K562 (cell line): ENCODE results near the gene ZFYVE16. TPM values are rescaled to one million over a fixed set of nuclear protein-coding genes. Genes with fewer than 3 reads are reported as not detected.

Source experiments
- ATAC-seq: fragments of 200-7000 bp; cut with Tn5 transposase; 3 replicates; pipeline ENCODE4 v1.9.1; 2020; ENCODE audit warnings: moderate library complexity
- BruUV-seq: library from RNA; stranded (reverse); fragments of 400-500 nt; replicated peaks from 2 replicates; lab custom pipeline; 2021; lab: Mats Ljungman, UMichigan
- CTCF ChIA-PET: fragments of 300-600 bp; formaldehyde crosslinking; extraction: SDS; loops from one replicate; lab custom pipeline; 2021; ENCODE audit warnings: low intra/inter-chr PET ratio; lab: Yijun Ruan, JAX
- POLR2A ChIA-PET: fragments of 300-600, 350-650 bp; sonication (Branson Sonifier 250); formaldehyde crosslinking; extraction: SDS; loops from one replicate; lab custom pipeline; 2021; ENCODE audit warnings: antibody characterized with exemption, inconsistent platforms; lab: Yijun Ruan, JAX
- DNase-seq, 4 experiments: peaks; one replicate each; pipeline versions ENCODE4 v3.0.0 to v3.0.0-alpha.2; 2011 to 2018; ENCODE audit warnings: low spot score in 3 of 4, mixed read lengths in 3 of 4; ENCODE audit errors: extremely low read depth in 1 of 4
- FAIRE-seq: peaks from 2 replicates; lab custom pipeline; 2011; peaks lifted over from hg19 to GRCh38; lab: Jason Lieb, UNC
- H2AFZ ChIP-seq: 2 replicates; pipeline ENCODE4 v1.6.0; 2011; ENCODE audit warnings: low read depth, low read length, control low read depth, inconsistent platforms
- H3K27ac ChIP-seq: fragments of 200-600 bp; 3 replicates; pipeline ENCODE4 v1.8.0; 2011; ENCODE audit warnings: low read depth, mild to moderate bottlenecking, control low read depth, inconsistent platforms, low read length, moderate library complexity, mixed read lengths; ENCODE audit errors: extremely low read depth
- H3K27me3 ChIP-seq, 2 experiments: fragments of 300-600 bp in 1 of 2; 2 replicates in 1 of 2; 3 replicates in 1 of 2; pipeline versions ENCODE4 v1.6.0 to v1.8.0; 2011; ENCODE audit warnings: inconsistent platforms in 2 of 2, low read length in 2 of 2, mild to moderate bottlenecking in 1 of 2, mixed read lengths in 1 of 2, moderate library complexity in 1 of 2; ENCODE audit not compliant: control insufficient read depth in 2 of 2, insufficient read depth in 2 of 2
- H3K36me3 ChIP-seq: fragments of 300-600 bp; 3 replicates; pipeline ENCODE4 v1.8.0; 2011; ENCODE audit warnings: mild to moderate bottlenecking, low read length, inconsistent platforms; ENCODE audit not compliant: control insufficient read depth, insufficient read depth
- H3K4me1 ChIP-seq, 2 experiments: fragments of 200-600 bp in 1 of 2; replicated peaks in 1 of 2; 2 replicates in 1 of 2; 3 replicates in 1 of 2; pipeline versions ENCODE4 v1.5.1 to v1.8.0; 2011; ENCODE audit warnings: inconsistent platforms in 2 of 2, low read length in 2 of 2, mild to moderate bottlenecking in 1 of 2, mixed read lengths in 1 of 2, moderate library complexity in 1 of 2; ENCODE audit not compliant: control insufficient read depth in 2 of 2, insufficient read depth in 2 of 2
- H3K4me2 ChIP-seq: 2 replicates; pipeline ENCODE4 v1.6.1; 2011; ENCODE audit warnings: low read length, control low read depth, inconsistent platforms, mixed read lengths; ENCODE audit not compliant: insufficient read depth
- H3K4me3 ChIP-seq: fragments of 200-600 bp; sonication (generic), shearing (Covaris generic); 2 replicates; pipeline ENCODE4 v1.5.1; 2016; ENCODE audit warnings: control low read depth, inconsistent platforms
- H3K79me2 ChIP-seq: fragments of 200-600 bp; 3 replicates; pipeline ENCODE4 v1.8.0; 2011; ENCODE audit warnings: low read length, inconsistent platforms; ENCODE audit not compliant: control insufficient read depth, insufficient read depth
- H3K9ac ChIP-seq, 2 experiments: 2 replicates each; pipeline versions ENCODE4 v1.6.0 to v1.6.1; 2011; ENCODE audit warnings: low read depth in 2 of 2, low read length in 2 of 2, control low read depth in 1 of 2, inconsistent platforms in 1 of 2, mild to moderate bottlenecking in 1 of 2, mixed read lengths in 1 of 2; ENCODE audit not compliant: insufficient read depth in 1 of 2
- H3K9me1 ChIP-seq: one replicate; pipeline ENCODE4 v1.6.0; 2011; ENCODE audit warnings: inconsistent platforms, mild to moderate bottlenecking, low read length, moderate library complexity; ENCODE audit not compliant: control insufficient read depth, insufficient read depth
- H3K9me3 ChIP-seq: replicated peaks from 2 replicates; pipeline ENCODE4 v1.5.1; 2011; ENCODE audit warnings: low read depth, low read length, inconsistent platforms; ENCODE audit not compliant: control insufficient read depth, insufficient read depth
- H4K20me1 ChIP-seq: replicated peaks from 2 replicates; pipeline ENCODE4 v1.6.1; 2011; ENCODE audit warnings: low read length, inconsistent platforms, mixed read lengths; ENCODE audit not compliant: control insufficient read depth, insufficient read depth
- CSDE1 ChIP-seq, 2 experiments: fragments of 450-650 bp; IDR thresholded peaks; 2 replicates each; pipeline ENCODE4 v1.6.1; 2016; ENCODE audit warnings: mild to moderate bottlenecking in 1 of 2
- GABPA ChIP-seq: fragments of 200-800 bp; sonication (Bioruptor generic); conservative IDR thresholded peaks from 2 replicates; pipeline ENCODE4 v1.6.1; 2016; ENCODE audit warnings: low read depth, missing genetic modification characterization, missing compliant biosample characterization
- GATAD2A ChIP-seq: fragments of 450-650 bp; IDR thresholded peaks from 2 replicates; pipeline ENCODE4 v1.6.1; 2017
- LEF1 ChIP-seq: fragments of 450-650 bp; IDR thresholded peaks from 2 replicates; pipeline ENCODE4 v1.6.1; 2016; ENCODE audit warnings: mild to moderate bottlenecking
- SMARCB1 ChIP-seq: IDR thresholded peaks from 2 replicates; pipeline ENCODE4 v1.6.1; 2011; ENCODE audit warnings: improper control_type of control experiment, low read depth; ENCODE audit not compliant: insufficient read length
- ZEB2 ChIP-seq: fragments of 450-650 bp; IDR thresholded peaks from 2 replicates; pipeline ENCODE4 v1.6.1; 2016
- ZNF780A ChIP-seq: fragments of 250-450 bp; sonication (Bioruptor Pico); IDR thresholded peaks from 2 replicates; pipeline ENCODE4 v1.5.0; 2021; ENCODE audit warnings: mild to moderate bottlenecking
- WGBS: fragments of 100-300 bp; shearing (Covaris generic); methylation state at CpG from one replicate; pipeline ENCODE4 v1.1.6; 2016; ENCODE audit warnings: low coverage, mixed read lengths; ENCODE audit not compliant: insufficient coverage; ENCODE audit errors: missing lambda C conversion rate; 5-methylcytosine and 5-hydroxymethylcytosine counted together
- in situ Hi-C: fragments of 300-500 bp; cut with MboI; formaldehyde crosslinking; loops from 4 replicates; pipeline ENCODE4 v1.15.0; 2018; ENCODE audit warnings: inconsistent platforms, mixed read lengths
- intact Hi-C: fragments of 100-400 bp; cut with micrococcal nuclease; formaldehyde crosslinking; loops from 2 replicates; pipeline ENCODE4 v1.14.2; 2022
- polyA plus RNA-seq, 8 experiments: library from polyadenylated mRNA; depleted of rRNA in 4 of 8; stranded (reverse) in 5 of 8; unstranded in 3 of 8; fragments of >200 nt; fragmentation: Nextera tagmentation in 2 of 8; fragmentation: Illumina TruSeq in 1 of 8; extraction: Ambion mirVana in 2 of 8; extraction: Trizol in 1 of 8; gene quantifications; 2 replicates each; pipeline versions ENCODE4 v1.2.1 to v1.2.3, GENCODE V29; 2011 to 2014; ENCODE audit warnings: inconsistent platforms in 1 of 8, missing spikeins in 1 of 8
- total RNA-seq, 7 experiments: library from RNA; depleted of rRNA in 6 of 7; stranded (reverse); fragments of >200 nt in 6 of 7; fragmentation: Illumina TruSeq in 2 of 7; extraction: Trizol in 2 of 7; gene quantifications; 2 replicates each; pipeline versions ENCODE4 v1.2.1 to v1.2.3, GENCODE V29; 2011 to 2021; ENCODE audit warnings: low replicate concordance in 1 of 7
- TF ChIP-seq, protein P1 (sequence below): sonication (generic); formaldehyde crosslinking; IDR thresholded peaks from 2 replicates; pipeline ENCODE4 v1.8.0; 2023; ENCODE audit warnings: missing genetic modification reagents, mild to moderate bottlenecking, borderline replicate concordance

Gene ZFYVE16
- total and polyA plus RNA-seq, 9 of the 15 experiments (the other 6 are each of a cell fraction or from before 2014, with no cell fraction given), result 6.0 to 18.9 (median 12.5) TPM

DNA sequence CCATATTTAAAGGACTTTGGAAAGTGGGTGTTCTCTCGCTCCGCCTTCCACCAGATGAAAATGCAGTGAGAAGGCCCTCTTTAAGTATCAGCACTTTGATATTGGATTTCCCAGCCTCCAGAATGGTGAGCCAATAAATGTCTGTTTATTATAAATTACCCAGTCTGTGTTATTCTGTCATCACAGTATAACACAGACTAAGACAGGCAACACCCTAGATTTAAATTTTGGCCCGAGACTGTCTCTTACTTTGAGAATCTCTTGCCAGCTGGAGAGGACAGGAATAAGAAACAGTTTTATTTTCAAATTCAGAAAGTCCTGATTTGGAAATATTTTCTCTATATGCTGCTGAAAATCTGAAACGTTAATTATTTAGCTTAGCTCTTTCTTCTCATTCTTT lies 101.5 kb downstream of the ZFYVE16 start:
- H3K79me2 ChIP-seq, result no peaks in the 10 kb centered on the region
- no peak for DNase-seq
- no peak overlapping the region for H3K4me3 ChIP-seq
- CTCF ChIA-PET, result no interaction called here
- H3K27ac ChIP-seq, result no peak overlapping the region
- FAIRE-seq, result no peak
- POLR2A ChIA-PET, result no interaction called here
- no peaks in the 10 kb centered on the region for H3K9me3 ChIP-seq
- BruUV-seq, result no TSS peak
- in situ Hi-C loops (no loop called here), intact Hi-C loops (no loop called here)
- H3K36me3 ChIP-seq, result no peaks in the 10 kb centered on the region
- no peak overlapping the region for H2AFZ ChIP-seq
- H3K9me1 ChIP-seq, result no peaks in the 10 kb centered on the region
- no peak overlapping the region for H3K9ac ChIP-seq
- H3K27me3 ChIP-seq, result peaks cover 7 to 8% of the 10 kb centered on the region in 2 experiments; a peak in 3 of 5 replicates
- H3K4me1 ChIP-seq, result no peaks in the 10 kb centered on the region
- no peaks in the 10 kb centered on the region for H4K20me1 ChIP-seq
- WGBS, result 3% methylated on average over 4 of the region's 4 CpGs
- no peak for TF ChIP-seq GABPA (tag)
- TF ChIP-seq, protein P1, sequence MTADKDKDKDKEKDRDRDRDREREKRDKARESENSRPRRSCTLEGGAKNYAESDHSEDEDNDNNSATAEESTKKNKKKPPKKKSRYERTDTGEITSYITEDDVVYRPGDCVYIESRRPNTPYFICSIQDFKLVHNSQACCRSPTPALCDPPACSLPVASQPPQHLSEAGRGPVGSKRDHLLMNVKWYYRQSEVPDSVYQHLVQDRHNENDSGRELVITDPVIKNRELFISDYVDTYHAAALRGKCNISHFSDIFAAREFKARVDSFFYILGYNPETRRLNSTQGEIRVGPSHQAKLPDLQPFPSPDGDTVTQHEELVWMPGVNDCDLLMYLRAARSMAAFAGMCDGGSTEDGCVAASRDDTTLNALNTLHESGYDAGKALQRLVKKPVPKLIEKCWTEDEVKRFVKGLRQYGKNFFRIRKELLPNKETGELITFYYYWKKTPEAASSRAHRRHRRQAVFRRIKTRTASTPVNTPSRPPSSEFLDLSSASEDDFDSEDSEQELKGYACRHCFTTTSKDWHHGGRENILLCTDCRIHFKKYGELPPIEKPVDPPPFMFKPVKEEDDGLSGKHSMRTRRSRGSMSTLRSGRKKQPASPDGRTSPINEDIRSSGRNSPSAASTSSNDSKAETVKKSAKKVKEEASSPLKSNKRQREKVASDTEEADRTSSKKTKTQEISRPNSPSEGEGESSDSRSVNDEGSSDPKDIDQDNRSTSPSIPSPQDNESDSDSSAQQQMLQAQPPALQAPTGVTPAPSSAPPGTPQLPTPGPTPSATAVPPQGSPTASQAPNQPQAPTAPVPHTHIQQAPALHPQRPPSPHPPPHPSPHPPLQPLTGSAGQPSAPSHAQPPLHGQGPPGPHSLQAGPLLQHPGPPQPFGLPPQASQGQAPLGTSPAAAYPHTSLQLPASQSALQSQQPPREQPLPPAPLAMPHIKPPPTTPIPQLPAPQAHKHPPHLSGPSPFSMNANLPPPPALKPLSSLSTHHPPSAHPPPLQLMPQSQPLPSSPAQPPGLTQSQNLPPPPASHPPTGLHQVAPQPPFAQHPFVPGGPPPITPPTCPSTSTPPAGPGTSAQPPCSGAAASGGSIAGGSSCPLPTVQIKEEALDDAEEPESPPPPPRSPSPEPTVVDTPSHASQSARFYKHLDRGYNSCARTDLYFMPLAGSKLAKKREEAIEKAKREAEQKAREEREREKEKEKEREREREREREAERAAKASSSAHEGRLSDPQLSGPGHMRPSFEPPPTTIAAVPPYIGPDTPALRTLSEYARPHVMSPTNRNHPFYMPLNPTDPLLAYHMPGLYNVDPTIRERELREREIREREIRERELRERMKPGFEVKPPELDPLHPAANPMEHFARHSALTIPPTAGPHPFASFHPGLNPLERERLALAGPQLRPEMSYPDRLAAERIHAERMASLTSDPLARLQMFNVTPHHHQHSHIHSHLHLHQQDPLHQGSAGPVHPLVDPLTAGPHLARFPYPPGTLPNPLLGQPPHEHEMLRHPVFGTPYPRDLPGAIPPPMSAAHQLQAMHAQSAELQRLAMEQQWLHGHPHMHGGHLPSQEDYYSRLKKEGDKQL, result no peak
- no peak for TF ChIP-seq ZNF780A (CRISPR knock-in tag)
- no peak for TF ChIP-seq SMARCB1
- TF ChIP-seq LEF1, result no peak
- no peak for TF ChIP-seq ZEB2
- no peak for TF ChIP-seq CSDE1 (IDR thresholded peaks at IDR 0.05)
- TF ChIP-seq GATAD2A, result no peak
- H3K4me2 ChIP-seq, result no peak overlapping the region
- no peak for ATAC-seq
